GM21390 (cell line): ENCODE data around the gene ELFN1.
"Not testable (repeated sequence)": the region's sequence is repeated elsewhere in the genome, so short reads cannot be mapped to it uniquely, and the experiment has no call there.

ENCODE experiments used
- ATAC-seq: cut with Tn5 transposase; IDR thresholded peaks from one replicate; pipeline ENCODE4 v1.9.1; 2021; ENCODE audit not compliant: unreplicated experiment

Gene ELFN1

GRCh38 chr7:1752771-1753563 is 82.9 kb downstream of the ELFN1 start:
- ATAC-seq = no peak

GRCh38 chr7:1753564-1753867 is 83.4 kb downstream of the ELFN1 start:
- no peak for ATAC-seq

GRCh38 chr7:1754345-1754908 is 84.3 kb downstream of the ELFN1 start:
- ATAC-seq = no peak

- ATAC-seq = no peak
These were observed 85.9 kb downstream of the ELFN1 start for GRCh38 chr7:1755783-1756625.

- ATAC-seq = no peak
These were observed 87.5 kb downstream of the ELFN1 start for GRCh38 chr7:1757601-1758000.

- ATAC-seq = no peak
These were observed 88.2 kb downstream of the ELFN1 start for GRCh38 chr7:1758028-1758858.

- no peak for ATAC-seq
These were observed 88.9 kb downstream of the ELFN1 start for GRCh38 chr7:1758859-1759521.

GRCh38 chr7:1761097-1761496 is 91.0 kb downstream of the ELFN1 start:
- ATAC-seq = no peak

GRCh38 chr7:1761774-1762173 is 91.7 kb downstream of the ELFN1 start:
- ATAC-seq = no peak

- no peak for ATAC-seq
These were observed 92.3 kb downstream of the ELFN1 start for GRCh38 chr7:1762238-1762945.

- ATAC-seq = no peak
These were observed 93.0 kb downstream of the ELFN1 start for GRCh38 chr7:1763033-1763432.

GRCh38 chr7:1763911-1764310 is 93.8 kb downstream of the ELFN1 start:
- ATAC-seq = not testable (repeated sequence)

GRCh38 chr7:1765336-1765735 is 95.3 kb downstream of the ELFN1 start:
- ATAC-seq = no peak

GRCh38 chr7:1767524-1767923 is 97.4 kb downstream of the ELFN1 start:
- ATAC-seq = no peak

- ATAC-seq = no peak
These were observed 98.8 kb downstream of the ELFN1 start for GRCh38 chr7:1768832-1769231.

GRCh38 chr7:1769286-1770200 is 99.5 kb downstream of the ELFN1 start:
- ATAC-seq = no peak

GRCh38 chr7:1770331-1770730 is 100.3 kb downstream of the ELFN1 start:
- no peak for ATAC-seq

GRCh38 chr7:1775389-1775788 is 105.3 kb downstream of the ELFN1 start:
- ATAC-seq = no peak

GRCh38 chr7:1777122-1777521 is 107.0 kb downstream of the ELFN1 start:
- ATAC-seq = no peak
